ENCODE measurements around the gene MYF5. TPM values are rescaled to one million over a fixed set of nuclear protein-coding genes. Genes with fewer than 3 reads are reported as not detected.

MYF5 gene
- not detected in 2 replicates for total RNA-seq (2014; rRNA removed; shearing (Covaris generic))

GRCh38 chr12:80716696-80717469, at the start of gene MYF5:
Gene MYF5 (plus strand): TSS chr12:80716912. CDS start chr12:80717064, 152 bp downstream.

GRCh38 chr12:80707126-80707829, 9.4 kb upstream of the MYF5 start, which contains the start of gene MYF6:
Gene MYF6 (plus strand): TSS chr12:80707634. CDS start chr12:80707720, 86 bp downstream.

Other genes with a start within 250 kb of the MYF5 start
- gene MYF6, start 9.3 kb upstream of the MYF5 start, total RNA-seq (2014; rRNA removed; shearing (Covaris generic)), result not detected in 2 replicates
- gene LIN7A, start 221.0 kb downstream of the MYF5 start, total RNA-seq (2014; rRNA removed; shearing (Covaris generic)), result under 0.01 and 1.2 TPM in 2 replicates